ENCODE data around the gene NYAP1.
"Not testable (repeated sequence)": the region's sequence is repeated elsewhere in the genome, so short reads cannot be mapped to it uniquely, and the experiment has no call there.

DNA sequence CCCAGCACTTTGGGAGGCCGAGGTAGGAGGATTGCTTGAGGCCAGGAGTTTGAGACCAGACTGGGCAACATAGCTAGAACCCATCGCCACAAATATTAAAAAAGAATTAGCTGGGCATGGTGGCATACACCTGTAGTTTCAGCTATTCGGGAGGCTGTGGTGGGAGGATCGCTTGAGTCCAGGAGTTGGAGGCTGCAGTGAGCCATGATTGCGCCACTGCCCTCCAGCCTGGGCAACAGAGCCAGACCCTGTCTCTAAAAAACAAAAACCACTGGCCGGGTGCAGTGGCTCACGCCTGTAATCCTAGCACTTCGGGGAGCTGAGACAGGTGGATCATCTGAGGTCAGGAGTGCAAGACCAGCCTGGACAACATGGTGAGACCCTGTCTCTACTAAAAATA lies 29.9 kb upstream of the NYAP1 start:
- TF ChIP-seq EP300 (IDR thresholded peaks at IDR 0.05), result not testable (repeated sequence)
- TF ChIP-seq, protein P1, sequence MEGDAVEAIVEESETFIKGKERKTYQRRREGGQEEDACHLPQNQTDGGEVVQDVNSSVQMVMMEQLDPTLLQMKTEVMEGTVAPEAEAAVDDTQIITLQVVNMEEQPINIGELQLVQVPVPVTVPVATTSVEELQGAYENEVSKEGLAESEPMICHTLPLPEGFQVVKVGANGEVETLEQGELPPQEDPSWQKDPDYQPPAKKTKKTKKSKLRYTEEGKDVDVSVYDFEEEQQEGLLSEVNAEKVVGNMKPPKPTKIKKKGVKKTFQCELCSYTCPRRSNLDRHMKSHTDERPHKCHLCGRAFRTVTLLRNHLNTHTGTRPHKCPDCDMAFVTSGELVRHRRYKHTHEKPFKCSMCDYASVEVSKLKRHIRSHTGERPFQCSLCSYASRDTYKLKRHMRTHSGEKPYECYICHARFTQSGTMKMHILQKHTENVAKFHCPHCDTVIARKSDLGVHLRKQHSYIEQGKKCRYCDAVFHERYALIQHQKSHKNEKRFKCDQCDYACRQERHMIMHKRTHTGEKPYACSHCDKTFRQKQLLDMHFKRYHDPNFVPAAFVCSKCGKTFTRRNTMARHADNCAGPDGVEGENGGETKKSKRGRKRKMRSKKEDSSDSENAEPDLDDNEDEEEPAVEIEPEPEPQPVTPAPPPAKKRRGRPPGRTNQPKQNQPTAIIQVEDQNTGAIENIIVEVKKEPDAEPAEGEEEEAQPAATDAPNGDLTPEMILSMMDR (IDR thresholded peaks at IDR 0.05), result not testable (repeated sequence)
